GM12878 (cell line): ENCODE results near the gene POP5. TPM values are rescaled to one million over a fixed set of nuclear protein-coding genes. Genes with fewer than 3 reads are reported as not detected.

Source experiments
- ATAC-seq: fragments of 200-7000 bp; cut with Tn5 transposase; 3 replicates; pipeline ENCODE4 v1.9.1; 2020; ENCODE audit warnings: mild to moderate bottlenecking, moderate library complexity
- BruUV-seq: library from RNA; stranded (reverse); fragments of 400-500 nt; replicated peaks from 2 replicates; lab custom pipeline; 2021; lab: Mats Ljungman, UMichigan
- CTCF ChIA-PET: fragments of 300-600 bp; sonication (Branson Sonifier 250); formaldehyde crosslinking; extraction: SDS; loops from one replicate; lab custom pipeline; 2021; ENCODE audit warnings: inconsistent platforms; lab: Yijun Ruan, JAX
- POLR2A ChIA-PET: fragments of 350-600 bp; formaldehyde crosslinking; extraction: SDS; loops from one replicate; lab custom pipeline; 2021; ENCODE audit warnings: inconsistent platforms; lab: Charles Lee
- RAD21 ChIA-PET: fragments of 300-600 bp; sonication (Branson Sonifier 250); formaldehyde crosslinking; loops from one replicate; lab custom pipeline; 2023; ENCODE audit warnings: antibody characterized with exemption; ENCODE audit not compliant: unreplicated experiment; lab: Charles Lee
- SMC1A ChIA-PET: fragments of 300-600 bp; sonication (Branson Sonifier 250); formaldehyde crosslinking; loops from one replicate; lab custom pipeline; 2023; ENCODE audit not compliant: unreplicated experiment, uncharacterized antibody; lab: Charles Lee
- DNase-seq: peaks from one replicate; pipeline ENCODE4 v3.0.0-alpha.2; 2011; ENCODE audit warnings: low read depth, low spot score
- FAIRE-seq: peaks from 3 replicates; lab custom pipeline; 2011; peaks lifted over from hg19 to GRCh38; lab: Jason Lieb, UNC
- H2AFZ ChIP-seq: 2 replicates; pipeline ENCODE4 v1.6.0; 2011; ENCODE audit warnings: low read depth, low read length, control low read depth; ENCODE audit not compliant: control insufficient read depth
- H3K27ac ChIP-seq: 2 replicates; pipeline ENCODE4 v1.5.1; 2011; ENCODE audit warnings: control low read depth; ENCODE audit not compliant: control insufficient read depth, insufficient read depth
- H3K27me3 ChIP-seq, 2 experiments: replicated peaks in 1 of 2; 2 replicates each; pipeline versions ENCODE4 v1.6.0 to v1.6.1; 2011; ENCODE audit warnings: low read length in 1 of 2; ENCODE audit not compliant: control insufficient read depth in 2 of 2, insufficient read depth in 2 of 2
- H3K36me3 ChIP-seq, 2 experiments: 2 replicates each; pipeline ENCODE4 v1.5.1; 2011; ENCODE audit warnings: low read length in 1 of 2; ENCODE audit not compliant: control insufficient read depth in 2 of 2, insufficient read depth in 2 of 2
- H3K4me1 ChIP-seq: 2 replicates; pipeline ENCODE4 v1.6.1; 2011; ENCODE audit warnings: mild to moderate bottlenecking, low read length, moderate library complexity, mixed read lengths; ENCODE audit not compliant: control insufficient read depth, insufficient read depth
- H3K4me2 ChIP-seq: 2 replicates; pipeline ENCODE4 v1.6.0; 2011; ENCODE audit warnings: control low read depth; ENCODE audit not compliant: control insufficient read depth, insufficient read depth
- H3K4me3 ChIP-seq: fragments of 200-600 bp; sonication (generic); 2 replicates; pipeline ENCODE4 v1.5.1; 2016
- H3K79me2 ChIP-seq: 2 replicates; pipeline ENCODE4 v1.6.0; 2011; ENCODE audit warnings: low read length; ENCODE audit not compliant: control insufficient read depth, insufficient read depth
- H3K9ac ChIP-seq: 2 replicates; pipeline ENCODE4 v1.8.0; 2011; ENCODE audit warnings: low read length, control low read depth, mixed read lengths; ENCODE audit not compliant: control insufficient read depth, insufficient read depth
- H3K9me3 ChIP-seq: replicated peaks from 3 replicates; pipeline ENCODE4 v1.5.1; 2011; ENCODE audit warnings: mild to moderate bottlenecking, low read length; ENCODE audit not compliant: control insufficient read depth, insufficient read depth
- H4K20me1 ChIP-seq: 2 replicates; pipeline ENCODE4 v1.6.0; 2011; ENCODE audit not compliant: control insufficient read depth, insufficient read depth
- CBX3 ChIP-seq: fragments of 200-600 bp; sonication (generic); IDR thresholded peaks from 2 replicates; pipeline ENCODE4 v1.6.1; 2016; ENCODE audit warnings: low read depth, borderline replicate concordance
- FOS ChIP-seq: IDR thresholded peaks from 3 replicates; pipeline ENCODE4 v1.6.1; 2011; ENCODE audit warnings: borderline replicate concordance; ENCODE audit not compliant: insufficient read length; ENCODE audit errors: extremely low read depth
- KAT2A ChIP-seq: conservative IDR thresholded peaks from 2 replicates; pipeline ENCODE4 v1.6.1; 2011; ENCODE audit warnings: low read depth, low read length; ENCODE audit not compliant: control insufficient read depth
- KLF5 ChIP-seq: fragments of 450-650 bp; IDR thresholded peaks from 2 replicates; pipeline ENCODE4 v1.6.1; 2014; ENCODE audit warnings: mild to moderate bottlenecking; ENCODE audit not compliant: partially characterized antibody
- MTA2 ChIP-seq: fragments of 450-650 bp; IDR thresholded peaks from 2 replicates; pipeline ENCODE4 v1.6.1; 2016; ENCODE audit warnings: low read depth, mild to moderate bottlenecking, moderate library complexity
- NR2C1 ChIP-seq: fragments of 450-650 bp; IDR thresholded peaks from 2 replicates; pipeline ENCODE4 v1.6.1; 2017; ENCODE audit warnings: antibody characterized with exemption, mild to moderate bottlenecking, moderate library complexity
- RUNX3 ChIP-seq: IDR thresholded peaks from 2 replicates; pipeline ENCODE4 v1.6.1; 2012; ENCODE audit warnings: low read length, inconsistent platforms
- SPI1 ChIP-seq: IDR thresholded peaks from 2 replicates; pipeline ENCODE4 v1.6.1; 2011; ENCODE audit warnings: low read depth, mild to moderate bottlenecking, low read length, moderate library complexity, borderline replicate concordance; ENCODE audit not compliant: insufficient read depth
- TBL1XR1 ChIP-seq: IDR thresholded peaks from 2 replicates; pipeline ENCODE4 v1.6.1; 2012; ENCODE audit warnings: low read depth, low read length, improper control_type of control experiment
- ZSCAN29 ChIP-seq: fragments of 450-650 bp; IDR thresholded peaks from 2 replicates; pipeline ENCODE4 v1.6.1; 2017; ENCODE audit warnings: mild to moderate bottlenecking, moderate library complexity
- ZZZ3 ChIP-seq: IDR thresholded peaks from 2 replicates; pipeline ENCODE4 v1.6.1; 2011; ENCODE audit warnings: low read depth; ENCODE audit not compliant: control insufficient read depth, insufficient read length
- WGBS: methylation state at CpG from one replicate; pipeline ENCODE4 v1.1.6; 2016; ENCODE audit warnings: low lambda C conversion rate; ENCODE audit not compliant: insufficient replicate concordance, insufficient coverage; ENCODE audit errors: missing lambda C conversion rate; 5-methylcytosine and 5-hydroxymethylcytosine counted together
- in situ Hi-C: fragments of 300-500 bp; cut with MboI; formaldehyde crosslinking; loops from 9 replicates; pipeline ENCODE4 v1.14.3; 2018; ENCODE audit warnings: mixed read lengths
- intact Hi-C: fragments of 100-400 bp; cut with micrococcal nuclease; formaldehyde crosslinking; loops from one replicate; pipeline ENCODE4 v1.14.2; 2022; ENCODE audit not compliant: unreplicated experiment
- polyA plus RNA-seq, 11 experiments: library from polyadenylated mRNA; depleted of rRNA in 4 of 11; unstranded in 6 of 11; stranded (reverse) in 5 of 11; fragments of >200 nt; fragmentation: Nextera tagmentation in 4 of 11; fragmentation: Illumina TruSeq in 1 of 11; extraction: Ambion mirVana in 4 of 11; extraction: Trizol in 1 of 11; gene quantifications; 1 replicate in 1 of 11; 2 replicates in 10 of 11; pipeline versions ENCODE4 v1.2.1 to v1.2.3, GENCODE V29; 2011 to 2016; ENCODE audit warnings: inconsistent platforms in 2 of 11, missing spikeins in 2 of 11, low read depth in 1 of 11
- total RNA-seq, 4 experiments: library from RNA; depleted of rRNA in 3 of 4; stranded (reverse); fragments of >200 nt in 3 of 4; fragmentation: Illumina TruSeq in 1 of 4; extraction: Trizol in 1 of 4; gene quantifications; 2 replicates each; pipeline versions ENCODE4 v1.2.1 to v1.2.3, GENCODE V29; 2013 to 2021
- TF ChIP-seq, protein P1 (sequence below): IDR thresholded peaks from 2 replicates; pipeline ENCODE4 v1.6.1; 2011; ENCODE audit warnings: low read depth, mild to moderate bottlenecking, low read length, moderate library complexity, borderline replicate concordance; ENCODE audit errors: extremely low read depth
- TF ChIP-seq, protein P2 (sequence below): fragments of 450-650 bp; IDR thresholded peaks from 2 replicates; pipeline ENCODE4 v1.6.1; 2018; ENCODE audit warnings: borderline replicate concordance, mild to moderate bottlenecking; ENCODE audit not compliant: partially characterized antibody
- TF ChIP-seq, protein P3 (sequence below): IDR thresholded peaks from 2 replicates; pipeline ENCODE4 v1.6.1; 2012; ENCODE audit warnings: low read depth, low read length, improper control_type of control experiment
- TF ChIP-seq, protein P4 (sequence below): fragments of 450-650 bp; IDR thresholded peaks from 2 replicates; pipeline ENCODE4 v1.6.1; 2016; ENCODE audit warnings: mild to moderate bottlenecking
- TF ChIP-seq, protein P5 (sequence below): fragments of 450-650 bp; IDR thresholded peaks from 2 replicates; pipeline ENCODE4 v1.6.1; 2018; ENCODE audit warnings: mild to moderate bottlenecking, low read depth, moderate library complexity; ENCODE audit not compliant: partially characterized antibody

POP5 gene
- total and polyA plus RNA-seq, 10 of the 15 experiments (the other 5 are each of a cell fraction or from before 2014, with no cell fraction given), result 50.3 to 234 (median 83.7) TPM

DNA sequence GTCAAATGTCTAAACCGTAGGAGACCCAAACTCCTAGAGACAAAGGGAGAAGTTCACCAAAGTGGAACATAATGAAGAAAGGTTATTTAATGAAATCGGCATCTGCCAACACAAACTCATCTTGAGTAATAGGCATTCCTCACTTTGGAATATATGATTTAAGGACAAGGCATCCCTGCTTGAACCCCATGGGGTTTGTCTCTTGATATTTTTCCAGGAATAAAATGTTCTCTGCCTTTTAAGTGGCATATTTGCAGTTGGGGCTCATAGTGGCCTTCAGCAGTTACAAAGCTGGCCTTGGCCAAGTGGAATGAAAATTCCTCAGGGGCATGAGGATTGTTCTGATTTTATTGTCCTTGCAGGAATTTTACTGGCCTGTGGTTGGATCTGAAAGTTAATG is 7.1 kb downstream of the POP5 start:
- intact Hi-C loops (no loop called here), in situ Hi-C loops (no loop called here)
- Histone ChIP-seq H3K79me2 (no peaks in the 10 kb centered on the region), H3K9ac (no peak overlapping the region), H3K36me3 (peaks cover 16 to 54% of the 10 kb centered on the region in 2 experiments), H3K4me2 (no peak overlapping the region), H3K27ac (no peak overlapping the region), H3K9me3 (no peaks in the 10 kb centered on the region), H3K27me3 (no peaks in the 10 kb centered on the region), H2AFZ (no peak overlapping the region), H3K4me1 (no peaks in the 10 kb centered on the region), H4K20me1 (no peaks in the 10 kb centered on the region), H3K4me3 (no peak overlapping the region)
- no peak for DNase-seq
- ChIA-PET POLR2A (no interaction called here), SMC1A (no interaction called here), CTCF (interaction anchor here (1.0 kb wide), 1 partner anchor 9 kb away, joined by 3 read pairs; no protein-coding TSS in a partner anchor), RAD21 (no interaction called here)
- ATAC-seq, result no peak
- no peak for FAIRE-seq
- WGBS, result 97% methylated on average over 2 of the region's 2 CpGs
- BruUV-seq, result no TSS peak
- TF ChIP-seq NR2C1 (no peak), ZZZ3 (no peak), FOS (no peak), KAT2A (no peak), TBL1XR1 (no peak), RUNX3 (no peak), SPI1 (no peak), ZSCAN29 (no peak), KLF5 (no peak), MTA2 (no peak), CBX3 (no peak)
- TF ChIP-seq, protein P1, sequence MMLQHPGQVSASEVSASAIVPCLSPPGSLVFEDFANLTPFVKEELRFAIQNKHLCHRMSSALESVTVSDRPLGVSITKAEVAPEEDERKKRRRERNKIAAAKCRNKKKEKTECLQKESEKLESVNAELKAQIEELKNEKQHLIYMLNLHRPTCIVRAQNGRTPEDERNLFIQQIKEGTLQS, result no peak
- TF ChIP-seq, protein P2, sequence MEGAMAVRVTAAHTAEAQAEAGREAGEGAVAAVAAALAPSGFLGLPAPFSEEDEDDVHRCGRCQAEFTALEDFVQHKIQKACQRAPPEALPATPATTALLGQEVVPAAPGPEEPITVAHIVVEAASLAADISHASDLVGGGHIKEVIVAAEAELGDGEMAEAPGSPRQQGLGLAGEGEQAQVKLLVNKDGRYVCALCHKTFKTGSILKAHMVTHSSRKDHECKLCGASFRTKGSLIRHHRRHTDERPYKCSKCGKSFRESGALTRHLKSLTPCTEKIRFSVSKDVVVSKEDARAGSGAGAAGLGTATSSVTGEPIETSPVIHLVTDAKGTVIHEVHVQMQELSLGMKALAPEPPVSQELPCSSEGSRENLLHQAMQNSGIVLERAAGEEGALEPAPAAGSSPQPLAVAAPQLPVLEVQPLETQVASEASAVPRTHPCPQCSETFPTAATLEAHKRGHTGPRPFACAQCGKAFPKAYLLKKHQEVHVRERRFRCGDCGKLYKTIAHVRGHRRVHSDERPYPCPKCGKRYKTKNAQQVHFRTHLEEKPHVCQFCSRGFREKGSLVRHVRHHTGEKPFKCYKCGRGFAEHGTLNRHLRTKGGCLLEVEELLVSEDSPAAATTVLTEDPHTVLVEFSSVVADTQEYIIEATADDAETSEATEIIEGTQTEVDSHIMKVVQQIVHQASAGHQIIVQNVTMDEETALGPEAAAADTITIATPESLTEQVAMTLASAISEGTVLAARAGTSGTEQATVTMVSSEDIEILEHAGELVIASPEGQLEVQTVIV, result no peak
- TF ChIP-seq, protein P3, sequence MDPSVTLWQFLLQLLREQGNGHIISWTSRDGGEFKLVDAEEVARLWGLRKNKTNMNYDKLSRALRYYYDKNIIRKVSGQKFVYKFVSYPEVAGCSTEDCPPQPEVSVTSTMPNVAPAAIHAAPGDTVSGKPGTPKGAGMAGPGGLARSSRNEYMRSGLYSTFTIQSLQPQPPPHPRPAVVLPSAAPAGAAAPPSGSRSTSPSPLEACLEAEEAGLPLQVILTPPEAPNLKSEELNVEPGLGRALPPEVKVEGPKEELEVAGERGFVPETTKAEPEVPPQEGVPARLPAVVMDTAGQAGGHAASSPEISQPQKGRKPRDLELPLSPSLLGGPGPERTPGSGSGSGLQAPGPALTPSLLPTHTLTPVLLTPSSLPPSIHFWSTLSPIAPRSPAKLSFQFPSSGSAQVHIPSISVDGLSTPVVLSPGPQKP, result no peak
- TF ChIP-seq, protein P4, sequence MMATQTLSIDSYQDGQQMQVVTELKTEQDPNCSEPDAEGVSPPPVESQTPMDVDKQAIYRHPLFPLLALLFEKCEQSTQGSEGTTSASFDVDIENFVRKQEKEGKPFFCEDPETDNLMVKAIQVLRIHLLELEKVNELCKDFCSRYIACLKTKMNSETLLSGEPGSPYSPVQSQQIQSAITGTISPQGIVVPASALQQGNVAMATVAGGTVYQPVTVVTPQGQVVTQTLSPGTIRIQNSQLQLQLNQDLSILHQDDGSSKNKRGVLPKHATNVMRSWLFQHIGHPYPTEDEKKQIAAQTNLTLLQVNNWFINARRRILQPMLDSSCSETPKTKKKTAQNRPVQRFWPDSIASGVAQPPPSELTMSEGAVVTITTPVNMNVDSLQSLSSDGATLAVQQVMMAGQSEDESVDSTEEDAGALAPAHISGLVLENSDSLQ, result no peak
- TF ChIP-seq, protein P5, sequence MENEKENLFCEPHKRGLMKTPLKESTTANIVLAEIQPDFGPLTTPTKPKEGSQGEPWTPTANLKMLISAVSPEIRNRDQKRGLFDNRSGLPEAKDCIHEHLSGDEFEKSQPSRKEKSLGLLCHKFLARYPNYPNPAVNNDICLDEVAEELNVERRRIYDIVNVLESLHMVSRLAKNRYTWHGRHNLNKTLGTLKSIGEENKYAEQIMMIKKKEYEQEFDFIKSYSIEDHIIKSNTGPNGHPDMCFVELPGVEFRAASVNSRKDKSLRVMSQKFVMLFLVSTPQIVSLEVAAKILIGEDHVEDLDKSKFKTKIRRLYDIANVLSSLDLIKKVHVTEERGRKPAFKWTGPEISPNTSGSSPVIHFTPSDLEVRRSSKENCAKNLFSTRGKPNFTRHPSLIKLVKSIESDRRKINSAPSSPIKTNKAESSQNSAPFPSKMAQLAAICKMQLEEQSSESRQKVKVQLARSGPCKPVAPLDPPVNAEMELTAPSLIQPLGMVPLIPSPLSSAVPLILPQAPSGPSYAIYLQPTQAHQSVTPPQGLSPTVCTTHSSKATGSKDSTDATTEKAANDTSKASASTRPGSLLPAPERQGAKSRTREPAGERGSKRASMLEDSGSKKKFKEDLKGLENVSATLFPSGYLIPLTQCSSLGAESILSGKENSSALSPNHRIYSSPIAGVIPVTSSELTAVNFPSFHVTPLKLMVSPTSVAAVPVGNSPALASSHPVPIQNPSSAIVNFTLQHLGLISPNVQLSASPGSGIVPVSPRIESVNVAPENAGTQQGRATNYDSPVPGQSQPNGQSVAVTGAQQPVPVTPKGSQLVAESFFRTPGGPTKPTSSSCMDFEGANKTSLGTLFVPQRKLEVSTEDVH, result no peak
